Glomerular visceral epithelial cell (primary cell): ENCODE measurements around the gene FOXP1.

ENCODE experiments used
- DNase-seq: peaks from one replicate; pipeline ENCODE4 v3.0.0-alpha.2; 2016; ENCODE audit errors: extremely low spot score

Gene FOXP1

GRCh38 chr3:71060536-71060935 is 523.0 kb downstream of the FOXP1 start:
- DNase-seq: no peak

- DNase-seq: no peak
Observed at GRCh38 chr3:71057526-71057894, 526.0 kb downstream of the FOXP1 start.

- peak; percentile 25 for DNase-seq
Observed at GRCh38 chr3:71056327-71056726, 527.2 kb downstream of the FOXP1 start.

GRCh38 chr3:71055257-71056001 is 528.1 kb downstream of the FOXP1 start:
- no peak for DNase-seq

- DNase-seq: no peak
Observed at GRCh38 chr3:71054312-71054711, 529.2 kb downstream of the FOXP1 start.

GRCh38 chr3:71053495-71053894 is 530.0 kb downstream of the FOXP1 start:
- no peak for DNase-seq

GRCh38 chr3:71052716-71053115 is 530.8 kb downstream of the FOXP1 start:
- no peak for DNase-seq

DNA sequence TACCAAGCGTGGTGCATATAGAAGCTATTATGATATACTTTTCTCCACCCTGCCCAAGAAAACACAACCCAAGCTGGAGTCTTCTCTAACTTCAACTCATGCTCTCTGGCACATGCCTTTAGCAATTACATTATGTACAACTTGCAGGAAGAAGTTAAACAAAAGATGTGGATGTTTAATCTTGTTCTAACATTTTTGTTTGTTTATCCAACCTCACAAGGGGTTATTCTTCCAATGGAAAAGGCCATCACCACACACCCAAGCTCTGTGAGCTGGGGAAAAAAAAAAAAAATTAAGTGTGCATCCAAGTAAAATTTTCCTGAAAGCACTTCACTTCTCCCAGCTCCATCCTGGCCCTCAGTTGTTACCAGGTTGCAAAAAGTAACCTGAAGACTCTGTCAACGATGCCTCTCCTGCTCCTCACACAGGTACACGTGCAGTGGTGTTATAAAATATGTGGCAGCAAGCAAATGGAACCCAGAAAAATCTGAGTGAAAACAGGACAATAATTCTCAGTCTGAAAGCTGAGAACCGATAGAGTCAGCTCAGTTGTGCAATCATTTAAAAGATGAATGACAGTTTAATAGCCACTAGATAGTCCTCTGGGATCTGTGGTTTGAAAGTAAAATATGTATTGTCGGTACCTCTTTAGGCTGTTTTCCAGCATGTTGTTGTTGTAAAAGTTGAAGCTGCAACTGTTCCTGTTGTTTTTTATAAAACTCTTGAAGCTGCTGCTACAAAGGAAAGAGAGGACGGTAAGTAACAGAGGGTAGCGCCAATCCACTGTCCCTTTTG is 531.4 kb downstream of the FOXP1 start:
- DNase-seq: no peak

- DNase-seq: no peak
Observed at GRCh38 chr3:71051259-71051595, 532.3 kb downstream of the FOXP1 start.

- peak; percentile 25 for DNase-seq
Observed at GRCh38 chr3:71050538-71051258, 532.8 kb downstream of the FOXP1 start.

DNA sequence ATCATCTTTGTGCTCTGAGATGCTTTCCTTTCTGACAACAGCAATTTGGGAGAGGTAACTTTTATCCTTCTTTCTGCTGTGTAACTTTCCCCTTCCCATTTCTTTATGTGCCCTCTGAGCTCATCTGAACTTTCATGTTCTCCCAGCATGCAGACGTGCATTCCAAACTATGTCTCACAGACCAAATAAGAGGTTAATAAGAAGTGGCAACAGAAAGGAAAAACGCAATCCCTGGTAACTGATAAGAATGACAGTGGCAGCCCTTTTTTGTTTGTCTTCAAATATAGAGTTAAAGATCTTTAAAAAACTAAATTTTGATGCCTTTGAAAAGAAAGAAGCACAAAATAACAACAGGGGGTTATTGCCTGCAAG is 533.4 kb downstream of the FOXP1 start:
- DNase-seq: no peak

GRCh38 chr3:71048948-71049347 is 534.6 kb downstream of the FOXP1 start:
- DNase-seq: no peak

GRCh38 chr3:71047616-71048531 is 535.7 kb downstream of the FOXP1 start:
- DNase-seq: no peak

- DNase-seq: no peak
Observed at GRCh38 chr3:71046791-71047190, 536.7 kb downstream of the FOXP1 start.

DNA sequence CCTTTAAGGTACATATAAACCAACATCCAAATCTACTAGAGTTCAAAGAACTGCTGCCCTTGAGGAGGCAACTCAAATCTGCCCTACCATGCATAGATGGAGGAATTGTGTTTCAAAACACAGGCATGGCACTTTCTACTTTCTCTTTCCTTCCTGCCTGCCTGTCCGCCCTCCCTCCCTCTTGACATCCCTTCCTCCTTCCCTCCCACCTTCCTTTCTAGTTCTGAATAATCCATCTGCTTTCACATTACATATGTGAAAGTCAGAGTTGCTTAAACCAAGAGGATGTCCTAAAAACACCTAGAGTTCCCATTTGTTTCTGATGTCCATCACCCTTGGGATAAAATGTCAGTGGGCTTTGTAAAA is 537.6 kb downstream of the FOXP1 start:
- DNase-seq: no peak

DNA sequence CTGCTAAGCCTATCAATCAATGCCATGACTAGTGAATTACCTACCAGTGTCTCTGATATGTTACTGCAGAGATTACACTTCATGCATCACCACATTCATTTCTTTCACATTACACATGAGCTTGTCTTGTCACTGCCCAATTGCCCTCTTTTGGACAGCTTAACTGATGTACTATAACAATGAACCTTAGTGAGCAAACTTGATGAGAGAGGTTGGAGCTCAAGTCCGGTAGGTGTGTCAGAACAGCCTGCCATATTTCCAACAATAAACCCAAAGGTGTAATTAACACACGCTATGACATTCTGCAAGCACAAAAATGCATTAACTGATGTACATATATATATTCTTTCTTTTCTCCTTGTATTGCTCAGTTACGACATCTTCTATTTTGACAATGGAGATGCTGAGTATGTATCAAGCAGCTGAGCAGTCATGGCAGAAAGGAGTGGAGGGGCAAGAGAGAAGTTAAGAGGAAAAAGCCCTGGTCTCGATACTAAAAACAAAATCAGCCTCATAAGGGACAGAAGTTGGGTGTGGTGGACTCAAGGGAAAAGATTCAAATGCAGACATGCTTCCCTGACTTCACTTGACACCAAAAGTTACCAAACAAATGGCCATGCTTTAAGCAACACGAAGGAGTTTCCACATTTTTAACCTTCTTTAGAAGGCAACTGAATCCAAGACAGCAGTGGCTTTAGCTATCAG is 538.2 kb downstream of the FOXP1 start:
- no peak for DNase-seq

GRCh38 chr3:71042759-71043158 is 540.8 kb downstream of the FOXP1 start:
- DNase-seq: no peak

- no peak for DNase-seq
Observed at GRCh38 chr3:71041371-71041770, 542.2 kb downstream of the FOXP1 start.

DNA sequence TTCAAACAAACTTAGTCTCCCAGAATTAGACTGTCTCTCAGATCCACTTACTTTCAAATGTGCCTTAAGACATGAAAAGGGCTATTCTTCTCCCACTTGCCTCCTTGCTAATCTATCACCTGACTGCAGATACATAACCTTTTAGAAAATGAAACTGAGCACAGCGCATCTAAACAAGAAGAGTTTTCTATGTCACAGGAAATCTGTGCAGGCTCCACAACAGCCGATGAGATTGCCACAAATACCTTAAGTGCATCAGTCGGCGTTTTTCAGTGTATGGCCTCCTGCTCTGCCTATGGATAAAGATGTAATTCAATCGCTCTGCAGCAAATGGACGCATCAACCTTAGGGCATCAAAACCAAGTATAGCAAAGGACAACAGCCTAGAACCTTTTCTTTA is 544.2 kb downstream of the FOXP1 start:
- no peak for DNase-seq

DNA sequence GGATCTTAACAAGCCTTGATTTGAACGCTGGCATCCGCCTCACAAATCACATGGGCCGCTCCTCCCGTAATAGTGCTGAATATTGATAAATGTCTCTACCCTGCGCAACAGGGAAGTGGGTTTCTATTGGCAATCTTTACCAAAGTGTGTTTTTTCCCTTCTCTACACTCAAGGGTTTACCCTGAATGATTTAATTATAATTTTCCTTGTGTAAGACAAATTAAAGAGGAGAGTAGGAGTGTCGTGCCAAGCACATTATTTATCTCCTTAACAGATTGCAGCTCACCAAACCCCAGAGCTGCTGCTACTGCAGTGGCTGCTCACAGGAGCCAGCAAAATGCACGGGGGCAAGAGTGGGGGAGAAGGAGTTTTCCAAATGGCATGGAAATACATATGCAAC is 545.8 kb downstream of the FOXP1 start:
- no peak for DNase-seq

GRCh38 chr3:71035886-71036285 is 547.6 kb downstream of the FOXP1 start:
- no peak for DNase-seq
